Stimulated activated naive CD8-positive, alpha-beta T cell treated with anti-CD3 and anti-CD28 coated beads, Interleukin-15, amount 100 ng/mL, for 72 hours (primary cell): ENCODE data around the gene PGR.

Experiments
- ATAC-seq: fragments of 150-1000 bp; cut with Tn5 transposase; 2 replicates; pipeline ENCODE4 v1.10.0; 2021; ENCODE audit warnings: mild to moderate bottlenecking, moderate library complexity
- DNase-seq, 2 donors: peaks; one replicate each; pipeline ENCODE4 v3.0.0; 2021 to 2022
- H3K27ac Mint-ChIP-seq, 2 donors: one replicate each; pipeline ENCODE4 v1.8.0; 2022; ENCODE audit warnings: mild to moderate bottlenecking in 2 of 2, mixed read lengths in 2 of 2, moderate library complexity in 2 of 2
- H3K27me3 Mint-ChIP-seq: one replicate; pipeline ENCODE4 v1.8.0; 2022; ENCODE audit warnings: mixed read lengths
- H3K4me1 Mint-ChIP-seq: one replicate; pipeline ENCODE4 v1.8.0; 2022; ENCODE audit warnings: mild to moderate bottlenecking, mixed read lengths
- H3K4me3 Mint-ChIP-seq, 2 donors: one replicate each; pipeline ENCODE4 v1.8.0; 2022; ENCODE audit warnings: mild to moderate bottlenecking in 2 of 2, mixed read lengths in 2 of 2, moderate library complexity in 1 of 2
- H3K9me3 Mint-ChIP-seq, 2 donors: one replicate each; pipeline ENCODE4 v1.8.0; 2022; ENCODE audit warnings: mixed read lengths in 2 of 2

Gene PGR

GRCh38 chr11:101003468-101003867 is 126.1 kb downstream of the PGR start:
- ATAC-seq (no peak), DNase-seq (no peak)
- Mint-ChIP-seq H3K27ac (no peak overlapping the region), H3K27me3 (no peaks in the 10 kb centered on the region), H3K4me1 (no peaks in the 10 kb centered on the region), H3K9me3 (peaks cover 7 to 11% of the 10 kb centered on the region in 2 donors), H3K4me3 (no peak overlapping the region)

- Mint-ChIP-seq H3K4me1 (no peaks in the 10 kb centered on the region), H3K27ac (no peak overlapping the region), H3K4me3 (no peak overlapping the region), H3K9me3 (peaks cover 6 to 7% of the 10 kb centered on the region in 2 donors), H3K27me3 (no peaks in the 10 kb centered on the region)
- DNase-seq (no peak), ATAC-seq (no peak)
These were observed 129.9 kb downstream of the PGR start for GRCh38 chr11:100999756-101000155.

GRCh38 chr11:100994966-100995365 is 134.6 kb downstream of the PGR start:
- H3K27ac Mint-ChIP-seq = no peak overlapping the region
- DNase-seq (no peak), ATAC-seq (no peak)
- H3K4me3 Mint-ChIP-seq = no peak overlapping the region
- H3K27me3 Mint-ChIP-seq = no peaks in the 10 kb centered on the region
- no peaks in the 10 kb centered on the region for H3K4me1 Mint-ChIP-seq
- H3K9me3 Mint-ChIP-seq = no peaks in the 10 kb centered on the region

GRCh38 chr11:100991541-100991940 is 138.1 kb downstream of the PGR start:
- no peak overlapping the region for H3K4me3 Mint-ChIP-seq
- H3K27ac Mint-ChIP-seq = no peak overlapping the region
- no peaks in the 10 kb centered on the region for H3K9me3 Mint-ChIP-seq
- H3K27me3 Mint-ChIP-seq = no peaks in the 10 kb centered on the region
- no peak for DNase-seq
- no peak for ATAC-seq
- H3K4me1 Mint-ChIP-seq = no peaks in the 10 kb centered on the region

GRCh38 chr11:100990931-100991330 is 138.7 kb downstream of the PGR start:
- ATAC-seq = no peak
- H3K4me1 Mint-ChIP-seq = no peaks in the 10 kb centered on the region
- H3K4me3 Mint-ChIP-seq = no peak overlapping the region
- H3K9me3 Mint-ChIP-seq = no peaks in the 10 kb centered on the region
- no peak overlapping the region for H3K27ac Mint-ChIP-seq
- H3K27me3 Mint-ChIP-seq = no peaks in the 10 kb centered on the region
- no peak for DNase-seq

GRCh38 chr11:100984668-100985067 is 144.9 kb downstream of the PGR start:
- Mint-ChIP-seq H3K4me3 (no peak overlapping the region), H3K27me3 (no peaks in the 10 kb centered on the region), H3K27ac (no peak overlapping the region), H3K9me3 (no peaks in the 10 kb centered on the region), H3K4me1 (no peaks in the 10 kb centered on the region)
- no peak for ATAC-seq
- DNase-seq = no peak

- Mint-ChIP-seq H3K27ac (no peak overlapping the region), H3K4me1 (no peaks in the 10 kb centered on the region), H3K4me3 (no peak overlapping the region), H3K9me3 (no peaks in the 10 kb centered on the region), H3K27me3 (no peaks in the 10 kb centered on the region)
- DNase-seq = no peak
- no peak for ATAC-seq
These were observed 148.3 kb downstream of the PGR start for GRCh38 chr11:100981196-100981824.

- Mint-ChIP-seq H3K27ac (no peak overlapping the region), H3K9me3 (no peaks in the 10 kb centered on the region), H3K4me1 (no peaks in the 10 kb centered on the region), H3K27me3 (no peaks in the 10 kb centered on the region), H3K4me3 (no peak overlapping the region)
- no peak for DNase-seq
- ATAC-seq = no peak
These were observed 149.5 kb downstream of the PGR start for GRCh38 chr11:100980156-100980555.
